Measurements from ENCODE around the gene COMMD3. TPM values are rescaled to one million over a fixed set of nuclear protein-coding genes. Genes with fewer than 3 reads are reported as not detected.

Gene COMMD3
- total RNA-seq, 1 donor from 2014 or later: 92.1 TPM

DNA sequence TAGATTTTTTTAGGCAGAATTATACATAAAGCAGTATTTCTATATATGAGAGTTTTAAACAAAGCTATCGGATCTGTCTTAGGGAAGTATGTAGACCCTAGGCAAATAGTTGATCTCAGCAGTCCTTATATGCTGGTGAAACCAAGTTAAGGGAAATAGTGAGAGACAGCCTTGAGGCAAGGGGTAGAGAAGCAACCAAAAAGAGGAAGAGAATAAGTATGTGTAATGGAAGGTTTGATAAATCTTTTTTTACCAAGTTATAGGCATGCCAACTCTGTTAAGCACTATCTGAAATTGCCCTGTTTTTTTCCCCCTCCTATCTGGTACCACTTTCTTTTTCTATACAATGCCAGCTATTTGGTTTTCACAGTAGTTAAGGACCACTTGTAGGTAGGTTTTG lies 49.0 kb downstream of the COMMD3 start:
- Mint-ChIP-seq H3K4me3 (ENCODE audit: low read depth) (no peak overlapping the region), H3K36me3 (ENCODE audit: low read depth) (no peaks in the 10 kb centered on the region), H3K4me1 (ENCODE audit: low read depth) (peaks cover 41% of the 10 kb centered on the region), H3K27me3 (ENCODE audit: low read depth) (no peaks in the 10 kb centered on the region), H3K27ac (no peak overlapping the region), H3K9me3 (no peaks in the 10 kb centered on the region)
- intact Hi-C loops (cut with micrococcal nuclease): loop anchor here (2.0 to 10.0 kb wide), 3 partner anchors 14 to 270 kb away; no protein-coding TSS in a partner anchor
- DNase-seq (ENCODE audit: low spot score): no peak

DNA sequence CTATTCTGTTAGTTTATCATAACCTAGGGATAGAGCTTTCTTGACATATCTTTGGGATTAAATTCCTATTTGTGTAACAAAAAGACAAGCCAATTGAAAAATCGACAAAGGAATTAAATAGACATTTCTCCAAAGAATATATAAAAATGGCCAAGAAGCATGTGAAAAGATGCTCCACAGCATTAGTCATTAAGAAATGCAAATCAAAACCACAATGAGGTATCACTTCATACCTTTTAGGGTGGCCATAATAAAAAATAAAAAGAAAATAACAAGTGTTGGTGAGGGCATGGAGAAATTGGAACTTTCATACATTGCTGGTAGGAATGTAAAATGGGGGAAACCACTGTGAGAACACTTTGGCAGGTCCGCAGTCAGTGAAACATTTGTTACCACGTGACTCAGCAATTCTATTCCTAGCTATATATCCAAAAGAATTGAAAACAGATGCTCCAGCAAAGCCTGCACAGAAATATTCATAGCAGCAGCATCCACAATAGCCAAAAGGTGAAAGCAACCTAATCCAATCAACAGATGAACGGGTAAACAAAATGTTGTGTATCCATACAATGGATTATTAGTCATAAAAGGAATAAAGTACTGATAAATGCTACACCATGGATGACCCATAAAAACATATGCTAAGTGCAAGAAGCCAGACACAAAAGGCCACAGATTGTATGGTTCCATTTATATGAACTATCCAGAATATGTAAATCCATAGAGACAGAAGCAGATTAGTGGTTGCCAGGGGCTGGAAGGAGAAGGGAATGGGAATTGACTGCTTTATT lies 49.7 kb downstream of the COMMD3 start:
- DNase-seq (ENCODE audit: low spot score): no peak
- Mint-ChIP-seq H3K9me3 (no peaks in the 10 kb centered on the region), H3K27ac (peak overlapping the region; percentile 21), H3K4me1 (ENCODE audit: low read depth) (peaks cover 41% of the 10 kb centered on the region), H3K27me3 (ENCODE audit: low read depth) (no peaks in the 10 kb centered on the region), H3K36me3 (ENCODE audit: low read depth) (no peaks in the 10 kb centered on the region), H3K4me3 (ENCODE audit: low read depth) (no peak overlapping the region)
- intact Hi-C loops (cut with micrococcal nuclease): loop anchor here (2.0 to 10.0 kb wide), 5 partner anchors 13 to 269 kb away; no protein-coding TSS in a partner anchor

DNA sequence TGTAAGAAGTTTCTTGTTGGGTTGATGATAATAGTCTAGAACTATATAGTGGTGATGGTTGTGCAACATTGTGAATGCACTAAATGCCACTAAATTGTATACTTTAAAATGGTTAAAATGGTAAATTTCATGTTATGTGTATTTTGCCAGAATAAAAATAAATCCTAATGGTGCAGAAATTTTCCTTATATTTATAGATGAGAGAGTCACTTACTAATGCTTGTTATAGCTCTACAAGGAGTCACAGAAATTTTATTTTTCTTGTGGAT lies 50.2 kb downstream of the COMMD3 start:
- intact Hi-C loops (cut with micrococcal nuclease): loop anchor here (2.0 to 10.0 kb wide), 4 partner anchors 26 to 268 kb away; no protein-coding TSS in a partner anchor
- no peak overlapping the region for H3K4me3 Mint-ChIP-seq (ENCODE audit: low read depth)
- H3K27me3 Mint-ChIP-seq (ENCODE audit: low read depth): no peaks in the 10 kb centered on the region
- no peak for DNase-seq (ENCODE audit: low spot score)
- peaks cover 42% of the 10 kb centered on the region for H3K4me1 Mint-ChIP-seq (ENCODE audit: low read depth)
- no peaks in the 10 kb centered on the region for H3K9me3 Mint-ChIP-seq
- H3K36me3 Mint-ChIP-seq (ENCODE audit: low read depth): no peaks in the 10 kb centered on the region
- no peak overlapping the region for H3K27ac Mint-ChIP-seq

DNA sequence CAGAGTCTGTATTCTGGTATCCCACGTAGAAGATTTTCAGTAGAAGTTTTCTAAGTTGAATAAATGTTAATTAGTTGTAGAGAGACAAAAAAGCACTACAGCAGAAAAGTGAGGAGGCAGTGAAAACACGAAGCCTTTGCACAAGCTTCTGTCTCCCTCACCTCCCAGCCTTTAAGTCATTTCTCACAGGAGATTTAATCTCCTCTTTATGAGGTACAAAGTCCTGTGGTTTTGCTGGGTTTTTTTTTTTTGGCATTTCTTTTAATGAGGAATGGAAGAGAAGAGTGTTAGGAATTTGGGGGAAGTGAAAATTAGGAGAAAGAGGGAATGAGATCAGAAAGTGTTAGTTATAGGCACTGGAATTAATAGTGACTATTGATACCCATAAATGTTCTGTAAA lies 50.6 kb downstream of the COMMD3 start:
- H3K4me1 Mint-ChIP-seq (ENCODE audit: low read depth): peaks cover 42% of the 10 kb centered on the region
- no peaks in the 10 kb centered on the region for H3K27me3 Mint-ChIP-seq (ENCODE audit: low read depth)
- peak overlapping the region; percentile 81 for H3K27ac Mint-ChIP-seq
- intact Hi-C loops (cut with micrococcal nuclease): loop anchor here (1.0 to 10.0 kb wide), 6 partner anchors 26 to 268 kb away; no protein-coding TSS in a partner anchor
- no peaks in the 10 kb centered on the region for H3K36me3 Mint-ChIP-seq (ENCODE audit: low read depth)
- no peak for DNase-seq (ENCODE audit: low spot score)
- peak overlapping the region; percentile 55 for H3K4me3 Mint-ChIP-seq (ENCODE audit: low read depth)
- no peaks in the 10 kb centered on the region for H3K9me3 Mint-ChIP-seq

DNA sequence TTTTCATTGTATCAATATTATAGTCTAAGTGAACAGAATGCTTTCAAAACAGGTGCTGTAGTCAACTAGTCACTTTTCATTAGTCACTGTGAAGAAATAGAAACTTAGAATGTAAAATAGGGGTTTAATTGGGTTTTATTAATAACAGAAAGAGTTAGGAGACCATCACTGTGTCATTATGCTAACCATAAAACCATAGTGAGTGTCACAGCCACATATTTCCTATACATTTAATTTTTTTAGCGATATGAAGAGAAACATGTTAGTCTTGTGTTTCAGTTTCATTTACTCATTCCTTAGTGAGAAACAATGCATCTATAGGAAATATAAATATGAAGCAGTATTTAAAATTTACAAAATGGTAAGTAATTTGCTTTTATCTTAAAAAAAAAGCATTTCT lies 51.3 kb downstream of the COMMD3 start:
- H3K27me3 Mint-ChIP-seq (ENCODE audit: low read depth): no peaks in the 10 kb centered on the region
- H3K36me3 Mint-ChIP-seq (ENCODE audit: low read depth): no peaks in the 10 kb centered on the region
- intact Hi-C loops (cut with micrococcal nuclease): loop anchor here (1.0 to 10.0 kb wide), 6 partner anchors 27 to 267 kb away; no protein-coding TSS in a partner anchor
- no peak overlapping the region for H3K4me3 Mint-ChIP-seq (ENCODE audit: low read depth)
- no peaks in the 10 kb centered on the region for H3K9me3 Mint-ChIP-seq
- H3K4me1 Mint-ChIP-seq (ENCODE audit: low read depth): peaks cover 42% of the 10 kb centered on the region
- H3K27ac Mint-ChIP-seq: peak overlapping the region; percentile 83
- no peak for DNase-seq (ENCODE audit: low spot score)

DNA sequence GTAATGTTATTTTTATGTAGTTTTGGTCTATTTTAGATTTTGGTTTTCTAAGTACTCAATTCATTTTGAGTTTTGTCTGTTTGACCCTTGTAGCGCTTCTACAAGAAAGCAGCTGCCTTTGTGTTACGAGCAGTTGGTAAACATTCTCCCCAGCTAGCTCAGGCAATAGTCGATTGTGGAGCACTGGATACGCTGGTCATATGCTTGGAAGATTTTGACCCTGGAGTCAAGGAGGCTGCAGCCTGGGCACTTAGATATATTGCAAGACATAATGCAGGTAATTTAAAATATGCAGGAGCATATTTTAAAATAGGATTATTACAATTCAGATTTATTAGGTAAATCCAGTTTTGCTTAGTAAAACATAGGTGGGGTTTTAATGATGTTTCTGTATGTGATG lies 52.2 kb downstream of the COMMD3 start:
- Mint-ChIP-seq H3K27ac (no peak overlapping the region), H3K4me3 (ENCODE audit: low read depth) (no peak overlapping the region), H3K36me3 (ENCODE audit: low read depth) (no peaks in the 10 kb centered on the region), H3K27me3 (ENCODE audit: low read depth) (no peaks in the 10 kb centered on the region), H3K4me1 (ENCODE audit: low read depth) (peaks cover 43% of the 10 kb centered on the region), H3K9me3 (no peaks in the 10 kb centered on the region)
- intact Hi-C loops (cut with micrococcal nuclease): loop anchor here (5.0 to 10.0 kb wide), 2 partner anchors 204 to 266 kb away; no protein-coding TSS in a partner anchor
- no peak for DNase-seq (ENCODE audit: low spot score)

DNA sequence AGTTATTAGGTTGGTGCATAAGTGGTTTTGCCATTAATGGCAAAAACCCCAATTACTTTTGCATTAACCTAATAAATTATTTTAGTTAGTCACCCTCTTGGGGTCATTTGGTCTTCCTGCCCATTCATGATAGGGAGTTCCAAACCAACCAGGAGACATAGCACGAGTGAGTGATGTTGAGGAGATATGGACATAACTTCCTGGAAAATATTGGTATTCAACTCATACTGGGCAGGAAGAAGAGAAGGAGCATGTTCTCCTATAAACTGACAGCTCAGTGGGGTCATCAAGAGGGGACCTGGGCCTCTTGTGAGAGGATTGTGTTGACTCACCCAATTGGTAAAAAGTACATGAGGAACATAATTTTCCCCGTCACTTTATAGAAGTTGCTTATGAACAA lies 52.8 kb downstream of the COMMD3 start:
- no peaks in the 10 kb centered on the region for H3K9me3 Mint-ChIP-seq
- no peak for DNase-seq (ENCODE audit: low spot score)
- no peak overlapping the region for H3K4me3 Mint-ChIP-seq (ENCODE audit: low read depth)
- no peaks in the 10 kb centered on the region for H3K27me3 Mint-ChIP-seq (ENCODE audit: low read depth)
- H3K4me1 Mint-ChIP-seq (ENCODE audit: low read depth): peaks cover 41% of the 10 kb centered on the region
- H3K36me3 Mint-ChIP-seq (ENCODE audit: low read depth): no peaks in the 10 kb centered on the region
- intact Hi-C loops (cut with micrococcal nuclease): loop anchor here (1.0 to 10.0 kb wide), 3 partner anchors 10 to 266 kb away; no protein-coding TSS in a partner anchor
- no peak overlapping the region for H3K27ac Mint-ChIP-seq

DNA sequence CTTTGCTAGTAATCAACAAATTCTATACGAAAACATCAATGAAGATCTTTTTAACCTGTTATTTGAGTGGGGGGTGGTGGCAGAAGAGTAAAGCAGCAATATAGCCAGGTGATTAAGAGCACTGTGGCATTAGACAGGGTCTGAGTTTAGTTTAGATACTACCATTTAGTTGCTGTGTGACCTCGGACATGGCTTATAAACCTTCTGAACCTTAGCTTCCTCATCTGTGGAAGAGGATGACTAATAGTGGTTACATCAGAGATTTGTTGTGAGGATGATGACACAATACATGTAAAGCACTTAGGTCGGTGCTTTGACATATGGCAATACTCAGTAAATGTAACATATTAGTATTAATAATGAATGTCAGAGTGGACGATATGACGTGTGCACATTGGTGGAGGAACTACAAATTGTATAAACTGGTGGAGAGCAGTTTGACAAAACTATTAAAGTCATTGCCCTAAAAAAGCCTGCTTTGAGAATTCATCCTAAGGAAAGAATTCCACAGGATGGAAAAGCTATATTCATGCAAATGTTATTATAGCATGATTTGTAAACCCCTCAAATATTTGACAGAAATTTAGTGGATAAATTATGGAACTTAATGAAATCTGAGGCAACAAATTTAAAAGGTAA lies 53.4 kb downstream of the COMMD3 start:
- Mint-ChIP-seq H3K4me1 (ENCODE audit: low read depth) (peaks cover 42% of the 10 kb centered on the region), H3K27ac (no peak overlapping the region), H3K9me3 (no peaks in the 10 kb centered on the region), H3K27me3 (ENCODE audit: low read depth) (no peaks in the 10 kb centered on the region), H3K4me3 (ENCODE audit: low read depth) (no peak overlapping the region), H3K36me3 (ENCODE audit: low read depth) (no peaks in the 10 kb centered on the region)
- DNase-seq (ENCODE audit: low spot score): no peak
- intact Hi-C loops (cut with micrococcal nuclease): loop anchor here (1.0 to 10.0 kb wide), 3 partner anchors 10 to 265 kb away; no protein-coding TSS in a partner anchor

Other genes starting within 250 kb of the COMMD3 start
- not detected in 2 replicates for gene EBLN1, start 98.4 kb upstream of the COMMD3 start, total RNA-seq
- 64.2 and 69.0 TPM in 2 replicates for gene BMI1, start 4.7 kb downstream of the COMMD3 start, total RNA-seq
- gene SPAG6, start 29.1 kb downstream of the COMMD3 start, total RNA-seq: 0.14 and 0.62 TPM in 2 replicates

Data from activated T-helper 2 cell treated with anti-CD3 and anti-CD28 coated beads, Interferon-gamma antibody, Interleukin-2, Interleukin-4, amounts not matched to agents 10 μg/mL and 5 μg/mL and 100 μg/mL, durations not matched to agents 14 hours and 24 hours and 36 hours (primary cell).